GM18526 (cell line): ENCODE results near the gene MRPL11.

Source experiments
- POLR2A ChIP-seq: IDR thresholded peaks from 3 replicates; pipeline ENCODE4 v1.6.1; 2011; ENCODE audit not compliant: insufficient read length; ENCODE audit errors: extremely low read depth

MRPL11 gene

DNA sequence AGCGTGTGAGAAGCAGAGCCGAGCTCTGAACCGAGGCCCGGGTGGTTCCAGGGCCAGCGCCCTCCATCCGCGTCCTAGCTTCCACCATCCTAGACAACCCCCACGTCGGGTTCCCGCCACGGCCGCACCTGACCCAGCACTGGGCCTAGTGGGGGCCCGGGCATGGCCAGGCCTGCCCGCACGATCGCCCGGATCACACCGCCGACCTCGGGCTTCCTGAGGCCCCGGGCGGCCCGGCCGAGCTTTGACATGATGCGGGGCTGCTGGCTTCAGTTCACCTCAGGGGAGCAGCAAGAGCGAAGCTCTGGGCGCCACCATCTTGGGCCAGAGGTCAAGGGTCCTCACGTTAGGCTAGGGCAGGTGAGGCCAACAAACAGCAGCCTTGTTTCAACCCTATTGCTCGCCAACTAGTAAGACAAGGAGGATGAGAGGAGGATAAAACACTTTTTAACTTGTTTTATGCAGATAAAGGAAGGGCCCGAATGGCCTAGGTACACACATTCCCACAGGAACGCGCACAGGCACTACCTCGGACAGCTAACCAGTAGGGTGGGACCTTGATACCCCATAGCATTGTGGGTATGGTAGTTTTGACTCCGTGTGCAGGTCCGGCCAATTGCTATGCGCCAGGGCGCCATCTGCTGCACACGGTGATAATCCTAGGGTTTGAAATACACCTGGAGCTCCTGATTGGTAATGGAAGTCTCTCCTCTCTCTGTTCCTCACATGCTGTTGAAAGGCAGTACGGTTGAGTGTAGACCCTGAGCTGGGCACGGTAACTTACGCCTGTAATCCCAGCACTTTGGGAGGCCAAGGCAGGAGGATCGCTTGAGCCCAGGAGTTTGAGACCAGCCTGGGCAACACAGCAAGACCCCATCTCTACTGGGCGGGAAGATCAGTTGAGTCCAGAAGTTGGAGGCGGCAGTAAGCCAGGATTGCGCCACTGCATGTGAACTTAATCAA is at the start of gene MRPL11:
Gene MRPL11 (minus strand): TSS at position 345 of the 963 bp plus-strand sequence. CDS start 94 bp downstream, at position 251.
- TF ChIP-seq POLR2A: peak; percentile 58

DNA sequence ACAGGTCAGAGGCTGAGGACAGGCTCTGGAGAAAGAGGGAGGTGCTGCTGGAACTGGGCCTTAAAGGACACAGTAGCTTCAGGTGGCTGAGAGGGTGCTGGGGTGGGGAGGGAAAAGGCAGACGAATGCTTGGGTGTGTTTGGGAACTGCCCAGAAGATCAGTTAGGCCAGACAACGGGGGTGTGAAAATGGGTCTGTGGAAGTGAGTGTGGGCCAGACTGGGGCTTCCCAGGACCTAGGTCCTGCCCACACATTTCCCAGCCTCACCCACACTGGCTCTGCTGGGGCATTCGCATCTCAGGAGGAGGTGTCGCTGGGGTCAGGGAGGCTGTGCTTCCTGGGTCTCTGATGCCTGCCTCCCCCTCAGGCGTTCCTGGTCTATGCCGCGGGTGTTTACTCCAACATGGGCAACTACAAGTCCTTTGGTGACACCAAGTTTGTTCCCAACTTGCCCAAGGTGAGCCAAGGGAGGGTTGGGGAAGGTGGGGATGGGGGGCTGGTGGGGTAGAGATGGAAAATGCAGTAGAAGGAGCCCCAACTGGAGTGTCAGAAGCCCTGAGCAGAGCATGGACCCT is 46.2 kb upstream of the MRPL11 start:
- no peak for TF ChIP-seq POLR2A

DNA sequence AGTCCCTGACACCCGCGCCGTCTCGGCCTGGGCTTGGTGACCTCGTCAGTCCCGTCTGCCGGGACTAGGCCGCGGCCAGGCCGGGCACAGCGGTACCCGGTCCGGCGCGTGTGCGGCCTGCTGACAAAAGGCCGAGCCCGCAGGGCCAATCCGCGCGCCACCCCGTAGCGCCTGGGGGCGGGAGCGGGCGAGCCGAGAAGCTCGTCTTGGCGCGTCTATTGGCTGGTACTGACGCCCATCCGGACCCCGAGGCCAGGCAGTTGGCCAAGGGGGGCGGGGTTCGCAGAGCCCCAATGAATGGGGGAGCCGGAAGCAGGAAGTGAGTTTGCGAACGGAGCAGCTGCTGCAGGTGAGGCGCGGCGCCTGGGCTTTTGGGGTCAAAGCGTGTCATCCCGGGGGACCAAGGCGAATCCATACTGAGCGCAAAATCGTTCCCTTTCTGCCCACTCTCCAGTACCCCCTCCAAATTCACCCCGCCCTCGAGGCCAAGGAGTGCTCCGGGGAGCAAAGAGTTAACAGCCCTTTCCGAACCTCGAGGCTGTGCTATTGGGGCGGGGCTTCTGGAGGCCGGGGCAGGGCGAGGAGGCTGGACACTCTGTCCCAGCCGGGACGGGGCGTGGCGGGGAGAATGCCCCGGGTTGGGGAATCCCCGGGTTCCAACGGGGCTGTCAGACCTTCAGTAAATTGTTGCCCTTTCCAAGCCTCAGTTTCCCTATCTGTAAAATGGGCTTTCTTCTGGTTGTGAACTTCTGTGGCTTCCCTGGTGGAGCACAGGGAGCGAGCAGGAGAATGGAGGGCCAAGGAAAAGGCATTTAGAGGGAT is 41.7 kb upstream of the MRPL11 start, which contains the start of gene DPP3:
Gene DPP3 (plus strand): TSS at position 318 of the 822 bp plus-strand sequence. CDS start 1,767 bp downstream, outside the sequence.
- TF ChIP-seq POLR2A: peak; percentile 89

DNA sequence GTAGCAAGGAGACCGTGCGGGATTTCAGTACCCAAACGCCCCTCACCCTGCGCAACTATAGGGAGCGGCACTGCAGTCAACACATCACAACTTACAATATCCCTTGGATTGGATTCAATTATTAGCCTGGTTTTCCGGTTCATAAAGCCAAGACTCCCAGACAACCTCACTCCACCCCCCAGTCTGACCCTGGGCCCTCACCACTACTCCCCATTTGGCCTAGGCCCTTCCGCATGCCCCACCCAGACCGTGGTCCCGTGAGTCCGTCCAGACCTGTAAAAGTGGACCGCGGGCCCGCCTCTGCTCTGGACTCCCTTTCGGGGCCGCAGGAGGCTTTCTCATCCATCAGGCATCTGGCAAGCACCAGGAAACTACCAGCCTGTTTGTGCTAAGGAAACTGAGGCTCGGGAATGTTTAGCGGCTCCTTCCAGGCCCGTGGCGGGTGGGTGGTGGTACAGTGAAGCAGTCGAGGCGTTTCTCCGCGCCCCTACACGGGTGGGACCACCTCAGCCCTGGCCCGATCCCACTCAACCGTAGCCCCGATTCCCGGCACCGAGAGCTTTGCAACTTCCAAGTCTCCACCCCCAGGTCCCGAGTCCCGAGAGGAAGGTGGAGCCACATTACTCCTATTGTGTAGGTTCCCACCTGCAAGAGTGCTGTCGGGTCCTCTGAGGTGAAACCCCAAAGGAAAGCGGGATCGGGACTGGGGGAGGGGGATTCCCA is 40.9 kb upstream of the MRPL11 start:
- no peak for TF ChIP-seq POLR2A

- no peak for TF ChIP-seq POLR2A
These were observed 40.2 kb upstream of the MRPL11 start for GRCh38 chr11:66478729-66479393.

GRCh38 chr11:66477263-66478201 is 38.9 kb upstream of the MRPL11 start:
- TF ChIP-seq POLR2A: no peak

DNA sequence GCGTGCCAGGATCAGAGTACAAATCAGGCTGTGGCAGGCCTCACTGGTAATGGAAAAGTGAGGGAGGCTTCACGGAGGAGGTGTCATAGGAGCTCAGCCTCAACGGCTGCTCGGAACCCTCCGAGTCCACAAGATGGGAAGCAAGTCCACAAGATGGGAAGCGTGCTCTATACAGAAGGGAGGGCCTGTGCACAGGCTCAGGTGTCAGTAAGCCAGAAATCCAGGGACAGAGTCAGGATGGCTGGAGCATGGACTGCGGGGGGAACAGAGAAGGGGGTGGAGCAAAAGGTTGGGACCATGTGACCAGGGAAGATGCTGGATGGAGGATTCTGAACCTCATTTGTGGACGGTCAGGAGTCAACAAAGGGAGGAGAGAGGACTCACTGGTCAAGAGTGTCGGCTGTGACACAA is 38.2 kb upstream of the MRPL11 start:
- no peak for TF ChIP-seq POLR2A

GRCh38 chr11:66476173-66476840 is 37.7 kb upstream of the MRPL11 start:
- no peak for TF ChIP-seq POLR2A

DNA sequence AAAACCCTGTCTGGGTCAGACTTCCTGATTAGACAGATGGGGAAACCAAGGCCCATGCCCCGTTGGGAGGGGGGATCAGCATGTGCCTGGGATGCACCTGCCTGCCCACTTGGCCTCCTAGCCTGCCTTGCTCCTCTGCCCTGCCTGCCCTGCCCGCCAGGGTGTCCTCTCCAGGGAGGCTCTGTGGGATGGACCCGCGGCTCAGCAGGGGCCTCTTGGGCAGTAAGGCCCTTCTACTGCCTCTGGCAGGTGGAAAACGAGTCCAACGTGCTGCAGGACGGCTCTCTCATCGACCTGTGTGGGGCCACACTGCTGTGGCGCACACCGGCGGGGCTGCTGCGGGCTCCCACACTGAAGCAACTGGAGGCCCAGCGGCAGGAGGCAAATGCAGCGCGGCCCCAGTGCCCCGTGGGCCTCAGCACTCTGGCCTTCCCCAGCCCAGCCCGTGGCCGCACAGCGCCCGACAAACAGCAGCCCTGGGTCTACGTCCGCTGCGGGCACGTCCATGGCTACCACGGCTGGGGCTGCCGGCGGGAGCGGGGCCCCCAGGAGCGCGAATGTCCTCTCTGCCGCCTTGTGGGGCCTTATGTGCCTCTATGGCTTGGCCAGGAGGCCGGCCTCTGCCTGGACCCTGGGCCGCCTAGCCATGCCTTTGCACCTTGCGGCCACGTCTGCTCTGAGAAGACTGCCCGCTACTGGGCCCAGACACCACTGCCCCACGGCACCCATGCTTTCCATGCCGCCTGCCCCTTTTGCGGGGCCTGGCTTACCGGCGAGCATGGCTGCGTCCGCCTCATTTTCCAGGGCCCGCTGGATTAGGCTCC is 36.9 kb upstream of the MRPL11 start:
- no peak for TF ChIP-seq POLR2A

DNA sequence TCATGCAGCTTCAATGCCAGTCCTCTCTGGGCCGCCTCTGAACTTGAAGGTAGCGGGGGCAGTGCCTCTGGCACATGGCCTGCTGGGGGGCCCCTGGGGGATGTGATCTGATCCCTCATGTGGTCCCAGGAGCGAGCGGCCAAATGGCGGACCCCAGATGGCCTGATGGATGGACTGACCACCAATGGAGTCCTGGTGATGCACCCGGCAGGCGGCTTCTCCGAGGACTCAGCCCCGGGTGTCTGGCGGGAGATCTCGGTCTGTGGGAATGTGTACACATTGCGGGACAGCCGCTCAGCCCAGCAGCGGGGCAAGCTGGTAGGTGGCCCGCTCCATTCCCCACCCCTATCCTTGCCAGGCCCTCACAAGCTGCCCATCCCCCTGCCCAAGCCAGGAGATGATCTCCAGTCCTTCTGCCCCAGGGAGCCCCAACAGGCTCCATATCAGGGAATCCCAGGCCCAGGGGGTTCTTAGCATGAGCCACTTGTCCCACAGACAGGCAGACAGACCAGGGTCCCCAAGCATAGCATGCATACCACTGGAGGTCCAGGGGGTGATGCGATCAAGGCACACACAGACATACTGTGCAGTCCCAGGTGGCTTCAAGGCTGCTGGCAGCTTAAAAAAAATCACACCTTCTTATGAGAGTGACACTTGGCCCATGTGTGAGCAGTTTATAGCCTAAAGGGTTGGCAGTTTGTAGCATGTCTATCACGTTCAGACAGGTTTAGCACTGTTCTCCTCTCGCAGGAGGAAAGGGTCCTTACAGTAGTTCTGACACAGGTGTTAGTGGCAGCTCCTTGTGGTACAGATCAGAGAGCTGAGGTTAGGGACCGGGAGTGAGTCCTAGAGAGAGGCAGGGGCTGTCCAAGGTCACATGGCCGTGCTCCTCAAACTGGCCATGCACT is 35.2 kb upstream of the MRPL11 start:
- no peak for TF ChIP-seq POLR2A

- no peak for TF ChIP-seq POLR2A
These were observed 34.5 kb upstream of the MRPL11 start for GRCh38 chr11:66473167-66473566.
